ENCODE data around the gene NAB1. TPM values are rescaled to one million over a fixed set of nuclear protein-coding genes. Genes with fewer than 3 reads are reported as not detected.

NAB1 gene
- total and polyA plus RNA-seq, 4 donors = 5.8 to 31.0 (median 18.7) TPM

DNA sequence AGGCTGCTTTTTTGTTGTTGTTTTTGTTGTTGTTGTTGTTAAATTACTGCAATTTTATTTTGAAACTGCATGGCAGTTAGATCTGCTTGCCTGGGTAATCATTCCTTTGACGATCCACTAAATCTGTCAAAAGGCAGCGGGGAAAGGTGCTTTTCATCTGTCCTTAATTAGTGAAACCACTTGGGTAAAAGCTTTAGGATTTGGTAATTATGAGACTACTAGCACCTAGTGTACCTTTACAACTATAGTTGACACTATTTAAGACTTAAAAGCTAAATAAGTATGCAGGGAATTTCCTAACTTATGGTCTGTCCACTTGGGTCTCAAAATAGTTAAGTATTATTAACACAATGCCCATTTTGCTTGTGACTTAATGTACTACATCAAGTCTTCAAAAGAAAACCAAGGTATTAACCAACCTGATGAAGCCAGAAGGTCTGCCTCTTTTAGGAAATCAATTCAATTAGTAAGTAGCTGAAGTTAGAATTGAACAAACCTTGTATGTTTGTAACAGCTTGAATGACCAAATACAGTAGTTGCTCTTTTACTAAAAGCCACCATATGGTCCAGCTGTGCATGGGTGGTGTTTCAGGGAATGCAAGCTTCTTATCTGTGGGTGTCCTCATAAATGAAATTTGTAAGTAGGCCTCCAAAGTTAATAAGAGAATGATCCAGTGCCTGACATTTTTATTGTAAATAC, 44.8 kb downstream of the NAB1 start:
- no peak for TF ChIP-seq HNF4G (IDR thresholded peaks at IDR 0.05)
- TF ChIP-seq, protein P1, sequence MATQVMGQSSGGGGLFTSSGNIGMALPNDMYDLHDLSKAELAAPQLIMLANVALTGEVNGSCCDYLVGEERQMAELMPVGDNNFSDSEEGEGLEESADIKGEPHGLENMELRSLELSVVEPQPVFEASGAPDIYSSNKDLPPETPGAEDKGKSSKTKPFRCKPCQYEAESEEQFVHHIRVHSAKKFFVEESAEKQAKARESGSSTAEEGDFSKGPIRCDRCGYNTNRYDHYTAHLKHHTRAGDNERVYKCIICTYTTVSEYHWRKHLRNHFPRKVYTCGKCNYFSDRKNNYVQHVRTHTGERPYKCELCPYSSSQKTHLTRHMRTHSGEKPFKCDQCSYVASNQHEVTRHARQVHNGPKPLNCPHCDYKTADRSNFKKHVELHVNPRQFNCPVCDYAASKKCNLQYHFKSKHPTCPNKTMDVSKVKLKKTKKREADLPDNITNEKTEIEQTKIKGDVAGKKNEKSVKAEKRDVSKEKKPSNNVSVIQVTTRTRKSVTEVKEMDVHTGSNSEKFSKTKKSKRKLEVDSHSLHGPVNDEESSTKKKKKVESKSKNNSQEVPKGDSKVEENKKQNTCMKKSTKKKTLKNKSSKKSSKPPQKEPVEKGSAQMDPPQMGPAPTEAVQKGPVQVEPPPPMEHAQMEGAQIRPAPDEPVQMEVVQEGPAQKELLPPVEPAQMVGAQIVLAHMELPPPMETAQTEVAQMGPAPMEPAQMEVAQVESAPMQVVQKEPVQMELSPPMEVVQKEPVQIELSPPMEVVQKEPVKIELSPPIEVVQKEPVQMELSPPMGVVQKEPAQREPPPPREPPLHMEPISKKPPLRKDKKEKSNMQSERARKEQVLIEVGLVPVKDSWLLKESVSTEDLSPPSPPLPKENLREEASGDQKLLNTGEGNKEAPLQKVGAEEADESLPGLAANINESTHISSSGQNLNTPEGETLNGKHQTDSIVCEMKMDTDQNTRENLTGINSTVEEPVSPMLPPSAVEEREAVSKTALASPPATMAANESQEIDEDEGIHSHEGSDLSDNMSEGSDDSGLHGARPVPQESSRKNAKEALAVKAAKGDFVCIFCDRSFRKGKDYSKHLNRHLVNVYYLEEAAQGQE (IDR thresholded peaks at IDR 0.05) = no peak
- no peak for TF ChIP-seq FOXA2 (IDR thresholded peaks at IDR 0.05)
- TF ChIP-seq SP1 (IDR thresholded peaks at IDR 0.05) = no peak
- TF ChIP-seq, protein P2, sequence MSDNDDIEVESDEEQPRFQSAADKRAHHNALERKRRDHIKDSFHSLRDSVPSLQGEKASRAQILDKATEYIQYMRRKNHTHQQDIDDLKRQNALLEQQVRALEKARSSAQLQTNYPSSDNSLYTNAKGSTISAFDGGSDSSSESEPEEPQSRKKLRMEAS (IDR thresholded peaks at IDR 0.05) = no peak
- TF ChIP-seq HNF4A (conservative IDR thresholded peaks at IDR 0.05) = no peak
- TF ChIP-seq TAF1 (conservative IDR thresholded peaks at IDR 0.05) = no peak
- WGBS = 95% methylated on average over 2 of the region's 2 CpGs
- Histone ChIP-seq H3K4me1 (ENCODE audit: control insufficient read depth in 4 of 4, insufficient read depth in 4 of 4, low read length in 3 of 4) (no peaks in the 10 kb centered on the region), H3K27me3 (ENCODE audit: control insufficient read depth in 4 of 4, insufficient read depth in 4 of 4, low read length in 3 of 4) (no peaks in the 10 kb centered on the region), H3K9ac (ENCODE audit: low read depth in 1 of 2, low read length in 2 of 2) (no peak overlapping the region), H3K27ac (ENCODE audit: low read depth in 1 of 2, low read length in 2 of 2) (no peak overlapping the region), H3K9me3 (ENCODE audit: control insufficient read depth in 4 of 4, low read length in 3 of 4) (no peaks in the 10 kb centered on the region), H3K36me3 (ENCODE audit: control insufficient read depth in 4 of 4, insufficient read depth in 3 of 4, low read depth in 1 of 4, low read length in 3 of 4) (peaks cover 2 to 12% (median 6%) of the 10 kb centered on the region in 4 donors), H3K4me3 (ENCODE audit: low read depth in 1 of 3, low read length in 3 of 3) (no peak overlapping the region)
- no peak for DNase-seq (ENCODE audit: low spot score)

DNA sequence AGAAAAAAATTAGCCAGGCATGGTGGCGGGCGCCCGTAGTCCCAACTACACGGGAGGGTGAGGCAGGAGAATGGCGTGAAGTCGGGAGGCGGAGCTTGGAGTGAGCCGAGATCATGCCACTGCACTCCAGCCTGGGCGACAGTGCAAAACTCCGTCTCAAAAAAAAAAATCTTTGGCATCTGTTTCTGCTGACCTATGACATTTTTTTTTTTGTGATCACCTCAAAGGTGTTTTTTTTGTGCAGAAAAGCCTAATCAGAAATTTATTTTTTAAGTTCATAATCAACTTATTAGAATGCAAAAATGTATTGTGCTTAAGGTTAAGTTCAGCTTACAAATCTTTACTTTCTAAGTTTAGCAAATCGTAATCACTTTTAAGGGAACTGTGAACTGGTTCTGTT, 45.6 kb downstream of the NAB1 start:
- TF ChIP-seq YY1 (IDR thresholded peaks at IDR 0.05) (no peak), GABPA (IDR thresholded peaks at IDR 0.05 in 1 of 2, conservative IDR thresholded peaks at IDR 0.05 in 1 of 2) (no peak), HNF4G (IDR thresholded peaks at IDR 0.05) (no peak), RXRA (IDR thresholded peaks at IDR 0.05) (no peak), SP1 (IDR thresholded peaks at IDR 0.05) (no peak), HNF4A (conservative IDR thresholded peaks at IDR 0.05) (no peak), FOXA2 (IDR thresholded peaks at IDR 0.05) (no peak), JUND (IDR thresholded peaks at IDR 0.05) (no peak), TAF1 (conservative IDR thresholded peaks at IDR 0.05) (no peak)
- TF ChIP-seq, protein P2 (IDR thresholded peaks at IDR 0.05) = no peak
- TF ChIP-seq, protein P3, sequence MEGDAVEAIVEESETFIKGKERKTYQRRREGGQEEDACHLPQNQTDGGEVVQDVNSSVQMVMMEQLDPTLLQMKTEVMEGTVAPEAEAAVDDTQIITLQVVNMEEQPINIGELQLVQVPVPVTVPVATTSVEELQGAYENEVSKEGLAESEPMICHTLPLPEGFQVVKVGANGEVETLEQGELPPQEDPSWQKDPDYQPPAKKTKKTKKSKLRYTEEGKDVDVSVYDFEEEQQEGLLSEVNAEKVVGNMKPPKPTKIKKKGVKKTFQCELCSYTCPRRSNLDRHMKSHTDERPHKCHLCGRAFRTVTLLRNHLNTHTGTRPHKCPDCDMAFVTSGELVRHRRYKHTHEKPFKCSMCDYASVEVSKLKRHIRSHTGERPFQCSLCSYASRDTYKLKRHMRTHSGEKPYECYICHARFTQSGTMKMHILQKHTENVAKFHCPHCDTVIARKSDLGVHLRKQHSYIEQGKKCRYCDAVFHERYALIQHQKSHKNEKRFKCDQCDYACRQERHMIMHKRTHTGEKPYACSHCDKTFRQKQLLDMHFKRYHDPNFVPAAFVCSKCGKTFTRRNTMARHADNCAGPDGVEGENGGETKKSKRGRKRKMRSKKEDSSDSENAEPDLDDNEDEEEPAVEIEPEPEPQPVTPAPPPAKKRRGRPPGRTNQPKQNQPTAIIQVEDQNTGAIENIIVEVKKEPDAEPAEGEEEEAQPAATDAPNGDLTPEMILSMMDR (IDR thresholded peaks at IDR 0.05; ENCODE audit: low read depth, low read length, missing input control) = no peak
- TF ChIP-seq, protein P4, sequence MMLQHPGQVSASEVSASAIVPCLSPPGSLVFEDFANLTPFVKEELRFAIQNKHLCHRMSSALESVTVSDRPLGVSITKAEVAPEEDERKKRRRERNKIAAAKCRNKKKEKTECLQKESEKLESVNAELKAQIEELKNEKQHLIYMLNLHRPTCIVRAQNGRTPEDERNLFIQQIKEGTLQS (IDR thresholded peaks at IDR 0.05) = no peak
- no peak for DNase-seq (ENCODE audit: low spot score)
- no peak overlapping the region for H3K9ac ChIP-seq (ENCODE audit: low read depth in 1 of 2, low read length in 2 of 2)
- H3K4me3 ChIP-seq (ENCODE audit: low read depth in 1 of 3, low read length in 3 of 3) = no peak overlapping the region
- 89% methylated on average over 11 of the region's 11 CpGs for WGBS
- peaks cover 0 to 10% (median 5%) of the 10 kb centered on the region in 4 donors for H3K36me3 ChIP-seq (ENCODE audit: control insufficient read depth in 4 of 4, insufficient read depth in 3 of 4, low read depth in 1 of 4, low read length in 3 of 4)
- no peaks in the 10 kb centered on the region for H3K9me3 ChIP-seq (ENCODE audit: control insufficient read depth in 4 of 4, low read length in 3 of 4)
- H3K4me1 ChIP-seq (ENCODE audit: control insufficient read depth in 4 of 4, insufficient read depth in 4 of 4, low read length in 3 of 4) = no peaks in the 10 kb centered on the region
- no peak overlapping the region for H3K27ac ChIP-seq (ENCODE audit: low read depth in 1 of 2, low read length in 2 of 2)
- no peaks in the 10 kb centered on the region for H3K27me3 ChIP-seq (ENCODE audit: control insufficient read depth in 4 of 4, insufficient read depth in 4 of 4, low read length in 3 of 4)

Measured in liver (tissue), 9 donors.